Effector memory CD4-positive, alpha-beta T cell (primary cell): Measurements from ENCODE around the gene SERPING1.
"Not testable (repeated sequence)": the region's sequence is repeated elsewhere in the genome, so short reads cannot be mapped to it uniquely, and the experiment has no call there.

ENCODE experiments used
- DNase-seq, 3 donors: peaks; one replicate each; pipeline ENCODE4 v3.0.0-alpha.2; 2020
- H3K27ac ChIP-seq: 2 replicates; pipeline ENCODE4 v1.7.0; 2013; ENCODE audit warnings: mild to moderate bottlenecking, low read length, moderate library complexity; ENCODE audit not compliant: insufficient read depth, poor library complexity, severe bottlenecking
- H3K27me3 ChIP-seq: replicated peaks from 2 replicates; pipeline ENCODE4 v1.7.0; 2013; ENCODE audit warnings: mild to moderate bottlenecking, low read length; ENCODE audit not compliant: insufficient read depth, control insufficient read depth, poor library complexity, severe bottlenecking
- H3K36me3 ChIP-seq: 2 replicates; pipeline ENCODE4 v1.7.0; 2013; ENCODE audit warnings: mild to moderate bottlenecking, low read length, moderate library complexity; ENCODE audit not compliant: control insufficient read depth, insufficient read depth
- H3K4me1 ChIP-seq: 2 replicates; pipeline ENCODE4 v1.7.0; 2013; ENCODE audit warnings: low read length, mild to moderate bottlenecking; ENCODE audit not compliant: control insufficient read depth, insufficient read depth, poor library complexity, severe bottlenecking
- H3K4me3 ChIP-seq: 2 replicates; pipeline ENCODE4 v1.7.0; 2013; ENCODE audit warnings: low read length, low read depth, mild to moderate bottlenecking; ENCODE audit not compliant: insufficient read depth, poor library complexity, severe bottlenecking
- H3K9me3 ChIP-seq: 2 replicates; pipeline ENCODE4 v1.7.0; 2013; ENCODE audit warnings: mild to moderate bottlenecking, low read length, moderate library complexity; ENCODE audit not compliant: control insufficient read depth

The SERPING1 gene

DNA sequence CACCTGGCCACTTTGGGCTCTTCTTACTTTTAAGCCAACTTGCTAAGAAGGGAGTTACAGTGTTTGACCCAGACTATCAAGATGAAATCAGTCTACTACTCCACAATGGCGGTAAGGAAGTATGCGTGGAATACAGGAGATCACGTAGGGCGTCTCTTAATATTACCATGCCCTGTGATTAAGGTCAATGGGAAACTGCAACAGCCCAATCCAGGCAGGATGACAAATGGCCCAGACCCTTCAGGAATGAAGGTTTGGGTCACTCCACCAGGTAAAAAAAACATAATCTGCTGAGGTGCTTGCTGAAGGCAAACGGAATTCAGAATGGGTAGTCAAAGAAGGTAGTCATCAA lies 53.2 kb downstream of the SERPING1 start:
- H3K27ac ChIP-seq = no peak overlapping the region
- no peak overlapping the region for H3K4me3 ChIP-seq
- peaks cover 26% of the 10 kb centered on the region for H3K4me1 ChIP-seq
- no peaks in the 10 kb centered on the region for H3K36me3 ChIP-seq
- DNase-seq = no peak
- no peaks in the 10 kb centered on the region for H3K9me3 ChIP-seq
- H3K27me3 ChIP-seq = peaks cover 37% of the 10 kb centered on the region

DNA sequence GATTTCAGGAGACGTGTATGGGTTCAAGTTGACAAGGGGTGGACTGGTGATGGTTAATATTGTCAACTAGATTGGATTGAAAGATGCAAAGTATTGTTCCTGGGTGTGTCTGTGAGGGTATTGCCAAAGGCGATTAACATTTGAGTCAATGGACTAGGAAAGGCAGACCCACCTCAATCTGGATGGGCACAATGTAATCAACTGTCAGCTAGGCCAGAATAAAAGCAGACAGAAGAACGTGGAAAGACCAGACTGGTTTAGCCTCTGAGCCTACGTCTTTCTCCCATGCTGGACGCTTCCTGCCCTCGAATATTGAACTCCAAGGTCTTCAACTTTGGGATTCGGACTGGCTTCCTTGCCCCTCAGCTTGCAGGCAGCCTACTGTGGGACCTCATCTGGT lies 53.9 kb downstream of the SERPING1 start:
- peaks cover 26% of the 10 kb centered on the region for H3K4me1 ChIP-seq
- H3K36me3 ChIP-seq = no peaks in the 10 kb centered on the region
- H3K27me3 ChIP-seq = peaks cover 30% of the 10 kb centered on the region
- DNase-seq = no peak
- H3K9me3 ChIP-seq = no peaks in the 10 kb centered on the region
- H3K4me3 ChIP-seq = no peak overlapping the region
- no peak overlapping the region for H3K27ac ChIP-seq

DNA sequence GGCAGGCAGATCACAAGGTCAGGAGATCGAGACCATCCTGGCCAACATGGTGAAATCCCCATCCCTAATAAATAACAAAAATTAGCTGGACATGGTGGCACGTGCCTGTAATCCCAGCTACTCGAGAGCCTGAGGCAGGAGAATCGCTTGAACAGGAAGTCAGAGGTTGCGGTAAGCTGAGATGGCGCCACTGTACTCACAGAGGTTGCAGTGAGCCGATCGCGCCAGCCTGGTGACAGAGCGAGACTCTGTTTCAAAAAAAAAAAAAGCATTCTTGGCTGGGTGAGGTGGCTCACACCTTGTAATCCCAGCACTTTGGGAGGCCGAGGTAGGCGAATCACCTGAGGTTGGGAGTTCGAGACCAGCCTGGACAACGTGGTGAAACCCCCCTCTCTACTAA lies 54.7 kb downstream of the SERPING1 start:
- not testable (repeated sequence) for H3K9me3 ChIP-seq, H3K36me3 ChIP-seq, H3K27ac ChIP-seq, H3K4me3 ChIP-seq
- H3K4me1 ChIP-seq = peaks cover 24% of the 10 kb centered on the region
- DNase-seq = peak; percentile 37 to 45 (median 38)
- H3K27me3 ChIP-seq = peaks cover 22% of the 10 kb centered on the region

DNA sequence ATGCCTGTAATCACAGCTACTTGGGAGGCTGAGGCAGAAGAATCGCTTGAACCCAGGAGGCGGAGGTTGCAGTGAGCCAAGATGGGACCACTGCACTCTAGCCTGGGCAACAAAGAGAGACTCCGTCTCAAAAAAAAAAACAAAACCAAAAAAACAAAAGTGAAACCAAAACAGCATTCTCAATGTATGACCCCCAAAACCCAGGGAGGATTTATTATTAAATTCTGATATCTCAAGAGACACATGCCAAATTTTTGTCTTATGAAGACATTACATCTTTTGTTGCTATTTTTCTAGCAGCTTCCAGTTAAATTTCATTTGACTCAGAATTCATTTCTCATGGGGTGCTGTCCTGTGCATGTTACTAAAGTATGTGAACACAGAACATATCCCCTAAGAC lies 55.2 kb downstream of the SERPING1 start:
- Histone ChIP-seq H3K27me3 (peaks cover 18% of the 10 kb centered on the region), H3K27ac (no peak overlapping the region), H3K9me3 (no peaks in the 10 kb centered on the region), H3K4me1 (peaks cover 24% of the 10 kb centered on the region), H3K36me3 (no peaks in the 10 kb centered on the region), H3K4me3 (no peak overlapping the region)
- no peak for DNase-seq

DNA sequence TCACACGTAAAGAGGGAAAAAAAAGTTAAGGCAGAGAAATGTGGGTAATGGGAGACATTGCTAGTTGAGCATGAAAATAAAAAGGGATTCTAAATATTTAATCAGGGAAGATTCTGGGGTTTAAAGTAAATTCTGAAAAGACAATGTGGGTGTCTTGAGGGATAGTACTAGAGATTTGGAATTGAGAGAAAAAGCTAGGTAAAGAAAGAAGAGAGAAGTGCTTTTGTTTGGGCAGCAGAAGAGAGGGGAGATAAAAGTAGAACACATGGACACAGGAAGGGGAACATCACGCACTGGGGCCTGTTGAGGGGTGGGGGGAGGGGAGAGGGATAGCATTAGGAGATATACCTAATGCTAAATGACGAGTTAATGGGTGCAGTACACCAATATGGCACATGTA lies 55.7 kb downstream of the SERPING1 start:
- Histone ChIP-seq H3K9me3 (no peaks in the 10 kb centered on the region), H3K36me3 (no peaks in the 10 kb centered on the region), H3K4me1 (peaks cover 27% of the 10 kb centered on the region), H3K27me3 (peaks cover 13% of the 10 kb centered on the region), H3K4me3 (no peak overlapping the region), H3K27ac (no peak overlapping the region)
- DNase-seq = no peak

DNA sequence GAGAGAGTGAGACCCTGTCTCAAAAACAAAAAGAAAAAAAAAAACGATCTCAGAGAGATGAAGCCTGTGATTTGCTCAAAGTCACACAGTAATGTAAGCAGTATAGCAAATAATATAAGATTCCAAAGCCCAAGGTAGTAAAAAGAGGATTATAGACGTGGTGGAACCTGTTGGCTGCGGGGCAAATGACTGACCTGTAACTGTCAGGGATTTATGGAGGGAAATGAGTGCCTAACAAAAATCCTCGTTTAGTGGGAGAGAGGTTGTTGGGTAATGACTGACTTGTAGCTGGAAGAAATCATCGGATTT lies 59.4 kb downstream of the SERPING1 start:
- no peaks in the 10 kb centered on the region for H3K9me3 ChIP-seq
- no peaks in the 10 kb centered on the region for H3K27me3 ChIP-seq
- peak overlapping the region; percentile 64 for H3K4me3 ChIP-seq
- H3K27ac ChIP-seq = peak overlapping the region; percentile 87
- H3K36me3 ChIP-seq = peaks cover 26% of the 10 kb centered on the region
- peaks cover 9% of the 10 kb centered on the region for H3K4me1 ChIP-seq
- no peak for DNase-seq

DNA sequence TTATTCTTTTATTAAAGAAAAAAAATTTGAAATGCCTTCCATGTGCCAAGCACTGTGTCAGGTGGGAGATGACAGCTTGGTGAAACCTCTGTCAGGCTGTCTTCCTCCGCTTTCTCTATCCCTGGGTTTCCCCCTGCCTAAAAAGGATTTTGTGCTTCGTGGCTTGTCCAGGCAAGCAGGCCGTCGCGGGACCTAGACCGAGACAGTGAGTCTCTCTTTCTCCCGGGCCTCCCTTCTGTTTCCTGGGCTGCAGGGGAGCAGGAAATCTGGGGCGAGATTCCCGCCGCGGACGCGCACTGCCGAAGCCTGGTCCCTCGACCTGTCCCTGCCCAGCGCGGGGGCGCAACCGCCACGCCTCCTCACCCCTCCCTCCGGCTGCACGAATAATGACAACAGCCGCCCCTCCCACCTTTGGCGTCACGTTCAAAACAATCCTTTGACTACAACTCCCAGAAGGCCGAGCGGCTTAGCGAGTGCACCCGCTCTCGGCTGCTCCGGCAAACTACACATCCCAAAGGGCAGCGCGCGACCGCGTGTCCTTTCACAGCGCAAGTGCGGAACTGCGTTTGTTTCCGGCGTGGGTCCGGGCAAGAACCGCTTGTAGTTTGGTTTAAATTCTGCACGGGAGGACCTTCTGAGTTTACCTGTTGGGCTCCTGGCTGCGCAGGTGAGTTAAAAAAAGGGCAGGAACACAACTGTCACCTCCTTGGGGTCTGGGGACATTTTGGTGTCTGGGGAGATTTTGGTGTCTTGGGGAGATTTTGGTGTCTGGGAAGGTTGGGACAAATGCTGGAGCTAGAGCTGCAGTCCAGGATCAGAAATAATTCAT lies 59.9 kb downstream of the SERPING1 start, which contains the start of gene CLP1:
TSS of gene CLP1 (plus strand) at position 569 of the 829 bp plus-strand sequence. CDS start 1,715 bp downstream, outside the sequence.
- Histone ChIP-seq H3K4me1 (peaks cover 9% of the 10 kb centered on the region), H3K36me3 (peaks cover 32% of the 10 kb centered on the region), H3K27ac (peak within 1 kb of the TSS; percentile 87), H3K27me3 (no peaks in the 10 kb centered on the region), H3K9me3 (no peaks in the 10 kb centered on the region), H3K4me3 (peak within 1 kb of the TSS; percentile 64)
- DNase-seq = peak; percentile 96 to 99 (median 98)

DNA sequence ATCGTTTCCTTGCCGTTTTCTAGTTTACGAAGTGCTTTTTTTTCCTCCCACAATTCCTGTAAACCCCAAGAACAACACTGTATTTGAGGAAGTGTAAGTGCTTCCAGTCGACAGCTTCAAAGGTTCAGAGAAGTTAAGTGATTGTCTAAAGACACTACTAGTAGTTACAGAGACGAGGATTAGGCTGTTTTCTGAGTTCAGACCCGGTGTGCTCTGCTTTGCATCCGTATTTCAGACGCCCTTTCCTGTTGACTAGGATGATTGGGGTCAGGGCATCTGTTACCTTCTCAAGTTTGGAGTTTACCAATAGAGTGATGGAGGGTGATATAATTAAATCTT lies 60.5 kb downstream of the SERPING1 start:
- no peaks in the 10 kb centered on the region for H3K27me3 ChIP-seq
- H3K4me3 ChIP-seq = peak overlapping the region; percentile 64

DNA sequence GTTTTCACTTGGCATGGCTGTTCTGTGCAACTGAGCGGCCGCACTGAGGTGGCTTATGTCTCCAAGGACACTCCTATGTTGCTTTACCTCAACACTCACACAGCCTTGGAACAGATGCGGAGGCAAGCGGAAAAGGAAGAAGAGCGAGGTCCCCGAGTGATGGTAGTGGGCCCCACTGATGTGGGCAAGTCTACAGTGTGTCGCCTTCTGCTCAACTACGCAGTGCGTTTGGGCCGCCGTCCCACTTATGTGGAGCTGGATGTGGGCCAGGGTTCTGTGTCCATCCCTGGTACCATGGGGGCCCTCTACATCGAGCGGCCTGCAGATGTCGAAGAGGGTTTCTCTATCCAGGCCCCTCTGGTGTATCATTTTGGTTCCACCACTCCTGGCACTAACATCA lies 62.2 kb downstream of the SERPING1 start:
- Histone ChIP-seq H3K9me3 (no peaks in the 10 kb centered on the region), H3K36me3 (peaks cover 37% of the 10 kb centered on the region), H3K27me3 (no peaks in the 10 kb centered on the region), H3K4me3 (no peak overlapping the region), H3K27ac (no peak overlapping the region), H3K4me1 (peaks cover 9% of the 10 kb centered on the region)
- no peak for DNase-seq

More for the DNA sequence above, 60.5 kb downstream of the SERPING1 start:
- H3K9me3 ChIP-seq = no peaks in the 10 kb centered on the region
- H3K36me3 ChIP-seq = peaks cover 37% of the 10 kb centered on the region
- peak overlapping the region; percentile 87 for H3K27ac ChIP-seq
- no peak for DNase-seq
- H3K4me1 ChIP-seq = peaks cover 9% of the 10 kb centered on the region

DNA sequence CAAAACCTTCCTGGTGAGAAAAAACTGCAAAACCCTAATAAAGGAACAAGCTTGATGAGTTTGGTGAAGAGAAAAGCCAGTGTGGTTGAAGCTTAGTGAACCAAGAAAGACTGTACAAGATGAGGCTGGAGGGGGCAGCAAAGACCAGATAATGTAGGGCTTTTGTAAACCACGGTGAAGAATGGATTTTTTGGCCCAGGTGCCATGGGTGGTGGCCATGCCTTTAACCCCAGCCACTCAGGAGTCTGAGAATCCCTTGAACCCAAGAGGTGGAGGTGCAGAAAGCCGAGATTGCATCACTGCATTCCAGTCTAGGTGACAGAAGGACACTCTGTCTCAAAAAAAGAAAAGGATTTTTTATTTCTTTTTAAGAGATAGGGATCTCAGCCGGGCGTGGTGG lies 65.4 kb downstream of the SERPING1 start:
- Histone ChIP-seq H3K4me3 (no peak overlapping the region), H3K9me3 (no peaks in the 10 kb centered on the region), H3K36me3 (peaks cover 37% of the 10 kb centered on the region), H3K4me1 (peaks cover 9% of the 10 kb centered on the region), H3K27ac (no peak overlapping the region), H3K27me3 (no peaks in the 10 kb centered on the region)
- no peak for DNase-seq
